ENCODE results near the gene GATA6.

GATA6 gene

GRCh38 chr18:22166069-22166950 is 3.1 kb upstream of the GATA6 start:
- DNase-seq (ENCODE audit: low read depth in 1 of 2, low spot score in 1 of 2), result no peak

GRCh38 chr18:22167091-22167470 is 2.3 kb upstream of the GATA6 start:
- no peak for DNase-seq (ENCODE audit: low read depth in 1 of 2, low spot score in 1 of 2)

- DNase-seq (ENCODE audit: low read depth in 1 of 2, low spot score in 1 of 2), result no peak
Observed at GRCh38 chr18:22167471-22168241, 1.7 kb upstream of the GATA6 start.

GRCh38 chr18:22168360-22168921 is 948 bp upstream of the GATA6 start:
- DNase-seq (ENCODE audit: low read depth in 1 of 2, low spot score in 1 of 2), result no peak

- no peak for DNase-seq (ENCODE audit: low read depth in 1 of 2, low spot score in 1 of 2)
Observed at GRCh38 chr18:22169889-22170420, 566 bp downstream of the GATA6 start.

- DNase-seq (ENCODE audit: low read depth in 1 of 2, low spot score in 1 of 2), result no peak
Observed at GRCh38 chr18:22170421-22171257, 1.2 kb downstream of the GATA6 start.

GRCh38 chr18:22171258-22172119 is 2.1 kb downstream of the GATA6 start:
- no peak for DNase-seq (ENCODE audit: low read depth in 1 of 2, low spot score in 1 of 2)

- no peak for DNase-seq (ENCODE audit: low read depth in 1 of 2, low spot score in 1 of 2)
Observed at GRCh38 chr18:22172120-22172582, 2.8 kb downstream of the GATA6 start.

- DNase-seq (ENCODE audit: low read depth in 1 of 2, low spot score in 1 of 2), result no peak
Observed at GRCh38 chr18:22172594-22173049, 3.2 kb downstream of the GATA6 start.

- DNase-seq (ENCODE audit: low read depth in 1 of 2, low spot score in 1 of 2), result no peak
Observed at GRCh38 chr18:22173221-22173927, 4.0 kb downstream of the GATA6 start.

- no peak for DNase-seq (ENCODE audit: low read depth in 1 of 2, low spot score in 1 of 2)
Observed at GRCh38 chr18:22173928-22174301, 4.5 kb downstream of the GATA6 start.

- no peak for DNase-seq (ENCODE audit: low read depth in 1 of 2, low spot score in 1 of 2)
Observed at GRCh38 chr18:22174341-22175145, 5.2 kb downstream of the GATA6 start.

- DNase-seq (ENCODE audit: low read depth in 1 of 2, low spot score in 1 of 2), result no peak
Observed at GRCh38 chr18:22175346-22175745, 6.0 kb downstream of the GATA6 start.

GRCh38 chr18:22176420-22177326 is 7.3 kb downstream of the GATA6 start:
- DNase-seq (ENCODE audit: low read depth in 1 of 2, low spot score in 1 of 2), result no peak

- no peak for DNase-seq (ENCODE audit: low read depth in 1 of 2, low spot score in 1 of 2)
Observed at GRCh38 chr18:22177327-22177871, 8.0 kb downstream of the GATA6 start.

GRCh38 chr18:22179174-22179573 is 9.8 kb downstream of the GATA6 start:
- DNase-seq (ENCODE audit: low read depth in 1 of 2, low spot score in 1 of 2), result no peak

- no peak for DNase-seq (ENCODE audit: low read depth in 1 of 2, low spot score in 1 of 2)
Observed at GRCh38 chr18:22179631-22180030, 10.2 kb downstream of the GATA6 start.
